T-helper 22 cell (primary cell): ENCODE measurements around the gene DTX3.
"Not testable (repeated sequence)": the region's sequence is repeated elsewhere in the genome, so short reads cannot be mapped to it uniquely, and the experiment has no call there.

Experiments
- DNase-seq: peaks from one replicate; pipeline ENCODE4 v3.0.0-alpha.2; 2020; ENCODE audit warnings: low read depth

The DTX3 gene, protein sequence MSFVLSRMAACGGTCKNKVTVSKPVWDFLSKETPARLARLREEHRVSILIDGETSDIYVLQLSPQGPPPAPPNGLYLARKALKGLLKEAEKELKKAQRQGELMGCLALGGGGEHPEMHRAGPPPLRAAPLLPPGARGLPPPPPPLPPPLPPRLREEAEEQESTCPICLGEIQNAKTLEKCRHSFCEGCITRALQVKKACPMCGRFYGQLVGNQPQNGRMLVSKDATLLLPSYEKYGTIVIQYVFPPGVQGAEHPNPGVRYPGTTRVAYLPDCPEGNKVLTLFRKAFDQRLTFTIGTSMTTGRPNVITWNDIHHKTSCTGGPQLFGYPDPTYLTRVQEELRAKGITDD

DNA sequence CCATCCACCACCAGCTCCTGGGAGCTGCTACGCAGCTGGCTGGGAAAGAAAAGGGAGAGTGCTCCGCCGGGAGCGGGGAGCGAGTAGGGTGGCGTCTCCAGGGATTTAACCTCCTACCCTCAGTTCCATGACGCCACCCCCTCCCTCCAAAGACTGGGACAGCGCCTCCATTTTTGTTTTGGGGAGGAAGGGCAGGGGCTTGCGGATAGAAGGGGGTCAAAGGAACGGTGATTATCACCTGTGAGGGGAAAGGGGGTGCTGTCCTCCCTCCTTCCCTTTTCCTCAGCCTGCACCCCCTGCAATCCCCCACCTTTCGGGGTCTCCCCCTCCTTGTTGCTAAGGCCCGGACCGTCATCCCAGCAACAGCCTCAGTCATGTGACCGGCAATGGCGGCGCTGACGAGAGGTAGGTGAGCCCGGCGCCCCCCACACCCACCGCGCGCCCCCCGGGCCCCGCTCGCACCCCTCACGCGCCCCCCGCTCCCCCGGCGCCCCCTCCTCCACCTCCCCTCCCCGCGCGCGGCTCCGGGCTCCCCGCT lies at the start of gene DTX3:
TSS of gene DTX3 (plus strand) at position 371 of the 538 bp plus-strand sequence. CDS start 1,694 bp downstream, outside the sequence.
- no peak for DNase-seq

DNA sequence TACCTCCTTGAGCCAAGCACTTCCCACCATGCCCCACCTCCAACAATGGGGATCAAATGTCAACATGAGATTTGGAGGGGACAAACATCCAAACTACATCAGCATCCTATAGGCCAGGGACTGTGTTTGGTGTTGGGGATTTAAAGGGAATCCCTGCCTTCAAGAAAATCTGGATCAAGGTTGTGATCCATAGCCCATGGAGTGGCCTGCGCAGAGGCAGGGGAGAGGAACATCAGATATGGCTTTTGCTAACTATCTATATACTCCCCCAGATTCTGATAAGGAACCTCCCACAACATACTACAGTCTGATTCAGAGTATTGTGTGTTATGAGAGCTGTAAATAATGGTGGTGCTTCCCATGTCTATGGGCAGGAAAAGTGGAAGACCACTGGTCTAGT lies 49.7 kb upstream of the DTX3 start:
- DNase-seq: no peak

DNA sequence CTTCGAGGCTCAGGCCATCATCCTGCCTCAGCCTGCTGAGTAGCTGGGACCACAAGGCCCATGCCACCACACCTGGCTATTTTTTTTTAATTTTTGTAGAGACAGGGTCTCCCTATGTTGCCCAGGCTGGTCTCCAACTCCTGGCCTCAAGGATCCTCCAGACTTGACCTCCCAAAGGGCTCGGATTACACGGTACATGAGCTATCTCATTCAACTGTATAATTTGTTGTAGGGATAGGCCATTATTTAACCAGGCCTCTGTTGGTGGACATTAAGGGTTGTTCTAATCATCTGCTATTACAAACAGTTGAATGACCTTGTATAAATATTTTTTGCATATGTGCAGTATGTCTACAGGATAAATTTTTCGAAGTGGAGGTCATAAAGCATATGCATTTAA lies 45.8 kb upstream of the DTX3 start:
- DNase-seq: no peak

DNA sequence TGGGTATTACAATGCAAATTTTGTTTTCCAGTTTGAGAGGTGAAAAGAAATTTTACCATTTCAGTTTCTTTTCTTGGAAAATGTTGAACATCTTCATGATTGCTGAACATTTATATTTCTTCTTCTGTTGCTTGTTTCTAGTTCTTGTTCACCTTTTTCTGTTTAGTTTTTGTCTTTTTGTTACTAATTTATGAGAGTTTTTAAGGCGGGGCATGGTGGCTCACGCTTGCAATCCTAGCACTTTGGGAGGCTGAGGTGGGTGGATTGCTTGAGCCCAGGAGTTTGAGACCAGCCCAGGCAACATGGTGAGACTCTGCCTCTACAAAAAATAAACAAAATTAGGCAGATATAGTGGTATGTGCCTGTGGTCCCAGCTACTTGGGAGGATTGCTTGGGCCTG lies 44.1 kb upstream of the DTX3 start:
- no peak for DNase-seq

DNA sequence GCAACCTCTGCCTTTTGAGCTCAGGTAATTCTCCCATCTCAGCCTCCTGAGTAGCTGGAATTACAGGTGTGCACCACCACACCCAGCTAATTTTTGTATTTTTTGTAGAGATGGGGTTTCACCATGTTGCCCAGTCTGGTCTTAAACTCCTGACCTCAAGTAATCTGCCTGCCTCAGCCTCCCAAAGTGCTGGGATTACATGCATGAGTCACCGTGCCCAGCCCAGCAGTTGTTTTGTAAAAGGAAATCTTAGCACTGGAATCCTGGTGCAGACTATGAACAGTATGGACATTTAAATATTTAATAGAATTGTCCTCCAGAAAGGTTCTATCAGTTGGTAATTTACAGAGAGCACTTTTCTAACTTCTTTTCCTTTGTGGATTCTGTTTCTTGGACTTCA lies 43.5 kb upstream of the DTX3 start:
- DNase-seq: not testable (repeated sequence)

DNA sequence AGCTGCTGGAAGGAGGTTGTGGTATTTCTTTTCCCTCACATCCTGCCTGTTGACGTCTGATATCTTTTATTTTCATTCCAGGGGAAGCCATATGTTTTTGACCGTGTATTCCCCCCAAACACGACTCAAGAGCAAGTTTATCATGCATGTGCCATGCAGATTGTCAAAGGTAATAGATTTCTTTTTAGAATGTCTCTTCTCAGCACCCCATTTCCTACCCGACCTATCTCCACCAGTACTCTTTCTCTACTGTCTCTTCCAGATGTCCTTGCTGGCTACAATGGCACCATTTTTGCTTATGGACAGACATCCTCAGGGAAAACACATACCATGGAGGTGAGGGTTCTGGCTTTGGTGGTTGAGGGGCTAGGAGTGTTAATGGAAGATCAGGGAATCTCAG lies 41.3 kb upstream of the DTX3 start:
- no peak for DNase-seq

DNA sequence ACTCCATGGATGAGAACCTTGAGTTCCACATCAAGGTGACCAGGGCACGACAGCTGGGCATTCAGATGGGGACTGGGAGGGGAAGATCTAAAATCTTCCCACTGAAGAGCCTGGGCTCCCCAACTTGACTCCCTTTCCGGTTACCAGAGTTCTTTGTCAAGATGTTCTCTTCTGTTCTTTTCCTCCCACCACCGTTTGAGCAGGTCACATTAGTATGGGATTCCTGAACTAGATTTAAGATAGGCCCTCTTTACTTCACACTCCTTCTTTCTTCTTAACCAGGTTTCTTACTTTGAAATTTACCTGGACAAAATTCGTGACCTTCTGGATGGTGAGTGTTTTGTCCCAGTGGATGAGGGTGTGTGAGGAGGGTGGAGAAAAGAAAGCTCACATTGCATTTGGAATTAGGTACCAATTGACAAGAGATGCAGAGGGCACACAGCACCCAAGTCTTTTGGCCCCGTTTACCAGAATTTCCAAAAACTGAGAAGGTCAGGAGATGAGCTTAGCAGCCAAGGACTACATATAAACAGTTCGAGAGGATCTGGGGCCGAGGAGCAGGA lies 40.4 kb upstream of the DTX3 start:
- DNase-seq: no peak

DNA sequence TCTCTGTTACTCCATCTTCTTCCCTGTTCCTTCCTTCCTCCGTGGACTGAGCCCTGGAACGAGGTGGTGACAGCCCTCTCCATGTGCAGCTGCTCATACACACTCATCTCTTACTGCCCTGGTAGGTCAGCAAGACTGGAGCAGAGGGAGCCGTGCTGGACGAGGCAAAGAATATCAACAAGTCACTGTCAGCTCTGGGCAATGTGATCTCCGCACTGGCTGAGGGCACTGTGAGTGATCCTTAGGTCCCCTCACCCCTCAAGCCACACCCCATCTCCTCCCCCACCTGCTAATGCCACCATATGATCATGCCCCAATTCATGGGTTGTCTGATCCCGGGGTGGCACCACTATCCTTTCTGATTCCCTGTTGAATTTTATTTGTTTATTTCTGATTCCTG lies 35.8 kb upstream of the DTX3 start:
- no peak for DNase-seq

DNA sequence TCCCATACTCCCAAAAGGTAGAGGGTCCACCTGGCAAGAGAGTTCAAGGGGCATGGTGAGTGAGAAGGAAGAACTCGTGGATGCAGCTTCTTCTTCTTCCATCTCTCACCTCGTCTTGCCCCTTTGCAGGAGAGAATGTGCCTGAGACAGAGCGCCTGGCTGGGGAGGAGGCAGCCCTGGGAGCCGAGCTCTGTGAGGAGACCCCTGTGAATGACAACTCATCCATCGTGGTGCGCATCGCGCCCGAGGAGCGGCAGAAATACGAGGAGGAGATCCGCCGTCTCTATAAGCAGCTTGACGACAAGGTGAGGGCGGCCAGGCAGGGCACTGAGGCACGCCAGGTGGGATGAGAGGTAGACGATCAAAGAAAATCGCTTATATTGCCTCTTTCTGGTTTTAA lies 34.8 kb upstream of the DTX3 start:
- no peak for DNase-seq

DNA sequence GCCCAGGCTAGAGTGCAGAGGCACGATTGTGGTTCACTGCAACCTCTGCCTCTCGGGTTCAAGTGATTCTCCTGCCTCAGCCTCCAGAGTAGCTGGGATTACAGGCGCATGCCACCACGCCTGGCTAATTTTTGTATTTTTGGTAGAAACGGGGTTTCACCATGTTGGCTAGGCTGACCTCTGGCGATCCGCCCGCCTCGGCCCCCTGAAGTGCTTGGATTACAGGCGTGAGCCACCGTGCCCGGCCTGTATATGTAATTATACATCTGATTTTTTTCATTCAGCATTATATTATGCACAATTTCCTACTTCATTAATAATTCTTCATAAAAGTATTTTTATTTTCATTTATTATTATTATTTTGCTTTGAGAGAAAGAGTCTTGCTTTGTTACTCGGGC lies 34.2 kb upstream of the DTX3 start:
- DNase-seq: not testable (repeated sequence)

DNA sequence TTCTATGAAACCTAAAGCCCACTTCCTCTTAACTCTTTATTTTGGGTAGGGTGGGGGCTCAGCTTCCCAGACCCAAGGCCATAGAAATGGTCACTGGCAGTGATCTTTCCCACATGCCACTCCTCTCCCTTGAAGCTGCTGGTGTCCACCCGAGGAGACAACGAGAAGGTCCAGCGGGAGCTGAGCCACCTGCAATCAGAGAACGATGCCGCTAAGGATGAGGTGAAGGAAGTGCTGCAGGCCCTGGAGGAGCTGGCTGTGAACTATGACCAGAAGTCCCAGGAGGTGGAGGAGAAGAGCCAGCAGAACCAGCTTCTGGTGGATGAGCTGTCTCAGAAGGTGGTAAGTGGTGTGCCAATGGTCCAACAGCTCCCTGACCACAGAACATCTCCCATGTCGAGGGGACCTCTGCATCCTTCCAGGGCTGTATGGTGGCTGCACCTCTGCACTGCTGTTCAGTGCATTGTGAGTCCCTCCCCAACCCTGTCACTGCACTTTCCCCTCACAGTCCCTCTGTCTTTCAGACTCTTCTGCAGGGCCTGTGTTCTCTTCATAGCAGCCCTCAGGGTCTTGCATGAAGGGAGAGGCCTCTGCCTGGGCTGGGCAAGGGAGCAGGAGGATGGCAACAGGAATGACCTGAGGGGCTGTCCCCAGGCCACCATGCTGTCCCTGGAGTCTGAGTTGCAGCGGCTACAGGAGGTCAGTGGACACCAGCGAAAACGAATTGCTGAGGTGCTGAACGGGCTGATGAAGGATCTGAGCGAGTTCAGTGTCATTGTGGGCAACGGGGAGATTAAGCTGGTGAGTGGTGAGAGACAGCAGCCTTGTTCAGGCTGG lies 32.5 kb upstream of the DTX3 start:
- DNase-seq: no peak

DNA sequence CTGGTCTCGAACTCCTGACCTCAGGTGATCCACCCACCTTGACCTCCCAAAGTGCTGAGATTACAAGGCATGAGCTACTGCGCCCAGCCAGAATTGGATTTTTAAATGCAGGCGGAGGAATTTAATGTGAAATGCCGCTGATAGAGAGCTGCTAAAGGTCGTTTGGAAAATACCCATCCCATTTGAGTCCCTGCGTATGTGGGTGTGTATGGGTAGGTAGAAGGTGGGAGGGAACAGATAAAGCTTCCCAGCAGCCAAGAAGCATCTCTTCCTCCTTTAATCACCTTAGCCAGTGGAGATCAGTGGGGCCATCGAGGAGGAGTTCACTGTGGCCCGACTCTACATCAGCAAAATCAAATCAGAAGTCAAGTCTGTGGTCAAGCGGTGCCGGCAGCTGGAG lies 29.8 kb upstream of the DTX3 start:
- no peak for DNase-seq

DNA sequence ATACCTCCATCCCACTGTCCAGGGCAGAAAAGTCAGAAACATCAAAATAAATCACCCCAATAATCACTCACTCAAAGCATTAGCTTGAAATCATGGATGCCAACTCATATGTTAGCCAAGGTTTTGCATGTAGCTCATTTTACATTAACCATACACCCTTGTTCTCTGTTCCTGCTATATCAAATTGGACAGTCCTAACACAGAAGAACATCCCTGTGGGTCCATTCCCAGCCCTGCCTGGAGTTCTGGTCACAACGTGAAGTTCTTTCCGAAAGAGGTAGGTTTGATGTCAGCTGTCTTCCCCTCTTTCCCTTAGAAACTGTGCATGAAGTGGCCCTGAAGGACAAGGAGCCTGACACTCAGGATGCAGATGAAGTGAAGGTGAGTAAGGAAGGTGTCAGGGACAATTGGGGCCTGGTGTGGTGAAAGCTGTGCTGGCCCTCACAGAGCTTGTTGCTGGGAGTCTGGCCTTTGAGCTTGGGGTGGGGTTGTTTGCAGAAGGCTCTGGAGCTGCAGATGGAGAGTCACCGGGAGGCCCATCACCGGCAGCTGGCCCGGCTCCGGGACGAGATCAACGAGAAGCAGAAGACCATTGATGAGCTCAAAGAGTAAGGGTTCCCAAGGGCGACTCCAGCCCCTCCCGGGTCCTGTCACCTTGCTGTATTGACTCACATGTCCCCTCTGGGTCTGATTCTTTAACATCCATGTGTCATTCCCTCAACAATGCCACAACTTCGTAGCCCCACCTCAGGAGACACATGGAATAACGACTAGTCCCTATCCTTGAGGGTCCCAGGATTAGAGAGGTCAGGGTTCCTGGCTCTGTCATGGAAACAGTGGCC lies 28.6 kb upstream of the DTX3 start:
- DNase-seq: no peak

DNA sequence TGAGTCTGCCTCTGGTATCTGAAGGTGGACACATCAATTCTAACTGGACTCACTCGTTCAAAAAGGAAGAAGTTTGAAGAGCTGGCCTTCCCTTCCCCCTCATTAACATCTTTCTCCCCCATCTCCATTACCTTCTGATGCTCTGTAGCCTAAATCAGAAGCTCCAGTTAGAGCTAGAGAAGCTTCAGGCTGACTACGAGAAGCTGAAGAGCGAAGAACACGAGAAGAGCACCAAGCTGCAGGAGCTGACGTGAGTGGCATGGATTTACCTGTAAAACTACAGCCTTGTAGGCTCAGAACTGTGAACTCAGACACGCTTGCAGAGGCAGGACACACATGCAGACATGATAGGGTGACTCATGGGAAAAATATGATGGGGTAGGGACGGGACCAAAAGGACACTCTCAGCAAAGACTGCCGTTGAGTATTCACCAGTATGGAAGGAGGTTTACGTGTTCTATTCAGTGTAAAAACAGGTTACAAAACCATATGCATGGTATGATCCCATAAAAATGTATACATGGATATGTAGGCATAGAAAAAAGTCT lies 27.9 kb upstream of the DTX3 start:
- no peak for DNase-seq

DNA sequence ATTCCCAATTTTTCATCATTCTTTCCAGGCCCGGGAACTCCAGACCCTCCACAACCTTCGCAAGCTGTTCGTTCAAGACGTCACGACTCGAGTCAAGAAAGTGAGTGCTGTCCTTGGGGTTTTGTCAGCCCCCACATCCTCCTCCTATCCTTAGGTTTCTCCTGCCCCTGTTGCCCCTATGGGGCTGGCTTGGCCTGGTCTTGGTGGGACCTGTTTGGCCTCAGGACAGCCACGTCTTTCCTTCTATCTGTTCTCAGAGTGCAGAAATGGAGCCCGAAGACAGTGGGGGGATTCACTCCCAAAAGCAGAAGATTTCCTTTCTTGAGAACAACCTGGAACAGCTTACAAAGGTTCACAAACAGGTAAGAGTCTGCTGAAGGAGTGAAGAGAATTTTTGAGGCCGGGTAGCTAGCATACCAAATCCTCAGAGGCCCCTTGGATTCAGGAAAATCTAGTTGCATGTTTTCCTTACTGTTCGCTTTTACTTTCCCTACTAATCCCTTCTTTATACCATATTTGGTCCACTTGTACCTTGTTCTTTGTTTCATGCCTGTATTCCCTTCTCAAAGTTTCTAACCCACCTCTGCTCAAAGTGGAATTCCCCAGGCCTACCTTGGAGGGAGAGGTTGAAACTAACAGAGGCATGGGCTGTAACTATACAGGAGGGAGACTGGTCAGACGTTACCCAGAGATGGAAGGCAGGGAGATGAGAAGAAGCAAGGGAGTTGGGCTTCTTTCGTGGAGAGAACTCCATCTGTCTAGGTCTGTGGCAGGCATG lies 26.5 kb upstream of the DTX3 start:
- DNase-seq: no peak

DNA sequence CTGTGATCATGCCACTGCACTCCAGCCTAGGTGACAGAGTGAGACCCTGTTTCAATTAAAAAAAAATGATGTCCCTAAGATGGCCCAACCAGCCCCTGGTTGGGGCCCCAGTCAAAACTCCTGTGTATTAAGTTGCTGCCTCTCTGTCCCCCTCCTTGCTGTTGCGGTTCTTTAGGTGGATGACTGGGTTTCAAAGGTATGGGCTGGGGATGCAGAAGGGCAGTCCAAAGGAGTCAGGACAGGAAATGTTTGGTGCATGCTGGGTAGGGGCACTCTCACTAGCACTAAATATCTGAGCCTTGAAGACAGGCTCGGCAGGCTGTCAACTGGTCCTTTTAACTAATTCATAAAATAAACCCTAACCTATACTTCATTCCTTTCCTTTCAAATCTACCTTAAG lies 25.6 kb upstream of the DTX3 start:
- no peak for DNase-seq

DNA sequence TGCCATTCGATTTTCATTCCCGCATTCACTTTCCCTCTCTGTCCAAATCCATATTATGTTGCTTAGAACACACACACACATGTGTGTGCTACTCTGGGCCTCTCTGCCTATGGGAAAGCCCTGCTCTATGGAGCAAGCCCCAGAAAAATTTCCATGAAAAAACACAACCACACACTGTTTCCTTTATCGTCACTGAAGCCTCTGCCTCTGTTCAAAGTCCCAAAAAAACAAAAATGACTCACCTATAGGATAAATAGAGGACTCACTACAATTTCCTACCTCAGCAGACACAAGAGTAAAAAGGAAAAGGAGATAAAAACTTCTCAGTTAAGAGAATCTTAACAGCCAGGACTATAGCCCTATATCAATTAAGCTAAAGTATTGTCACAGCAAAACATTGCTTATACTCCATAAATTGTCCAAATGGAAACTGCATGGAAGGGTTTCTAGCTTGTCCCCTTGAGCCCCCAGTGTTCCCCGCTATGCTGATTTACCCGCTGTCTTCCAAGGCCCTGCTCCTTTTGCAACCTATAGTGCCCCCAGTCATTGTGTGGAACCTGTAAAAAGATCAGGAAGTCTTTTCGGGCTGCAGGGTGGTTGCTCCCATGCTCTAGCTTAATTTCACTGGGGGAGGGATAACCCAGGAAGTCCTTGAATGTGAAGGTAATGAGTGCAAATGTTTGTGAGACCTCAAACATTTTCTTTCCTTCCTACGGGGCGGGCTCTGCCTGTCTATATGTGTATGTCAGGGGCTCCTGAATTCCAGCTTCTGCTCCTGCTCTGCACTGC lies 24.8 kb upstream of the DTX3 start:
- no peak for DNase-seq

DNA sequence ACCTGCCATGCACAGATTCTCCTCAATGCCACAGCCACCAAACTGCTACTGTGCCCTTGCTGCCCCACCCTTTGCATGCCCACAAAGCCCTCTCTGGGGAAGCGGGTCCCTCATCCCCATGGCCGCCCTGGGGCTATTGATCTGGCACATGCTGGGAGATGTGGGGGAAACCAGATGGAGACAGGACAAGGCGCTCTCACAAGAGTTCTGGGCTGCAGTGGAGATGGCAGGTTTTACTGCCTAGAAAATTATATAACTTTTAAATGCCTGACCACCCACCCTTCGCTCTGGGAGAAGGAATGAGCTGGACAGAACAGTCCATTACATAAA lies 24.2 kb upstream of the DTX3 start:
- DNase-seq: no peak

DNA sequence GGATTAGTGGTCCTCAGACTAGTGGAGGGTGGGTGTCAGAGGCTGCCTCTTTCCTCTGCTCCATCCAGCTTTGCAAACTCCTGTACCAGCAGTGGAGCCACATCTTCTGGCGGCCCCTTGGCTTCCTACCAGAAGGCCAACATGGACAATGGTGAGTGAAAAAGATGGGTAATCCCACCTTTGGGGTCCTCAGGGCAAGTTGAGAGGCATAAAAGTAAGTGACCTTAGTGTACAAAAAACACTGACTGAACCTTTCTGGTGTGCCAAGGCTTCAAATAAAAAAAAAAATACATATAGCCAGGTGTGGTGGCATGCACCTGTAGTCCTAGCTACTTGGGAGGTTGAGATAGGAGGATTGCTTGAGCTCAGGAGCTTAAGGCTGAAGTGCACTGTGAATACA lies 22.8 kb upstream of the DTX3 start:
- DNase-seq: no peak

DNA sequence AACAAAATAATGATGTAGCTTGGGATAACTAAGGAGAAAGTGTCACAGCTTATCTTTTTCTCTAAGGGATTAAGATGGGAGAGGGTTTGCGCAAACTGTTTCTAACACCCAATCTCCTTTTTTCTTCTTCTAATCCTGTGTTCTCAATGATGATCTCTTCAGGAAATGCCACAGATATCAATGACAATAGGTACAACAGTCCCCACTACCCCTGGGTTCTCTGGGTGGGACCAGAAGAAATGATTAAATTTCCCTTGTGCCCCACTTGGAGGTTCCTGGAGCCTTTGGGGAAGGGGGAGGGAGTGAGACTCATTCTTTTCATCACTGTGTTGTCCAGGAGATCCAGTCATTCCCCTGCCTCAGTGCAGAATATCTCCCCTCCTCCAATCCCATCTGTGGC lies 22.2 kb upstream of the DTX3 start:
- no peak for DNase-seq
